K562 (cell line): ENCODE measurements around the gene SPCS2. TPM values are rescaled to one million over a fixed set of nuclear protein-coding genes. Genes with fewer than 3 reads are reported as not detected.
A peak's percentile ranks its signal among the peaks of the same experiment; 100 is the strongest.

Experiments
- ATAC-seq: fragments of 200-7000 bp; cut with Tn5 transposase; 3 replicates; pipeline ENCODE4 v1.9.1; 2020; ENCODE audit warnings: moderate library complexity
- BruUV-seq: library from RNA; stranded (reverse); fragments of 400-500 nt; replicated peaks from 2 replicates; lab custom pipeline; 2021; lab: Mats Ljungman, UMichigan
- CTCF ChIA-PET: fragments of 300-600 bp; formaldehyde crosslinking; extraction: SDS; loops from one replicate; lab custom pipeline; 2021; ENCODE audit warnings: low intra/inter-chr PET ratio; lab: Yijun Ruan, JAX
- POLR2A ChIA-PET: fragments of 300-600, 350-650 bp; sonication (Branson Sonifier 250); formaldehyde crosslinking; extraction: SDS; loops from one replicate; lab custom pipeline; 2021; ENCODE audit warnings: antibody characterized with exemption, inconsistent platforms; lab: Yijun Ruan, JAX
- DNase-seq, 4 experiments: peaks; one replicate each; pipeline versions ENCODE4 v3.0.0 to v3.0.0-alpha.2; 2011 to 2018; ENCODE audit warnings: low spot score in 3 of 4, mixed read lengths in 3 of 4; ENCODE audit errors: extremely low read depth in 1 of 4
- FAIRE-seq: peaks from 2 replicates; lab custom pipeline; 2011; peaks lifted over from hg19 to GRCh38; lab: Jason Lieb, UNC
- H2AFZ ChIP-seq: 2 replicates; pipeline ENCODE4 v1.6.0; 2011; ENCODE audit warnings: low read depth, low read length, control low read depth, inconsistent platforms
- H3K27ac ChIP-seq: fragments of 200-600 bp; 3 replicates; pipeline ENCODE4 v1.8.0; 2011; ENCODE audit warnings: low read depth, mild to moderate bottlenecking, control low read depth, inconsistent platforms, low read length, moderate library complexity, mixed read lengths; ENCODE audit errors: extremely low read depth
- H3K27me3 ChIP-seq, 2 experiments: fragments of 300-600 bp in 1 of 2; 2 replicates in 1 of 2; 3 replicates in 1 of 2; pipeline versions ENCODE4 v1.6.0 to v1.8.0; 2011; ENCODE audit warnings: inconsistent platforms in 2 of 2, low read length in 2 of 2, mild to moderate bottlenecking in 1 of 2, mixed read lengths in 1 of 2, moderate library complexity in 1 of 2; ENCODE audit not compliant: control insufficient read depth in 2 of 2, insufficient read depth in 2 of 2
- H3K36me3 ChIP-seq: fragments of 300-600 bp; 3 replicates; pipeline ENCODE4 v1.8.0; 2011; ENCODE audit warnings: mild to moderate bottlenecking, low read length, inconsistent platforms; ENCODE audit not compliant: control insufficient read depth, insufficient read depth
- H3K4me1 ChIP-seq, 2 experiments: fragments of 200-600 bp in 1 of 2; replicated peaks in 1 of 2; 2 replicates in 1 of 2; 3 replicates in 1 of 2; pipeline versions ENCODE4 v1.5.1 to v1.8.0; 2011; ENCODE audit warnings: inconsistent platforms in 2 of 2, low read length in 2 of 2, mild to moderate bottlenecking in 1 of 2, mixed read lengths in 1 of 2, moderate library complexity in 1 of 2; ENCODE audit not compliant: control insufficient read depth in 2 of 2, insufficient read depth in 2 of 2
- H3K4me2 ChIP-seq: 2 replicates; pipeline ENCODE4 v1.6.1; 2011; ENCODE audit warnings: low read length, control low read depth, inconsistent platforms, mixed read lengths; ENCODE audit not compliant: insufficient read depth
- H3K4me3 ChIP-seq: fragments of 200-600 bp; sonication (generic), shearing (Covaris generic); 2 replicates; pipeline ENCODE4 v1.5.1; 2016; ENCODE audit warnings: control low read depth, inconsistent platforms
- H3K79me2 ChIP-seq: fragments of 200-600 bp; 3 replicates; pipeline ENCODE4 v1.8.0; 2011; ENCODE audit warnings: low read length, inconsistent platforms; ENCODE audit not compliant: control insufficient read depth, insufficient read depth
- H3K9ac ChIP-seq, 2 experiments: 2 replicates each; pipeline versions ENCODE4 v1.6.0 to v1.6.1; 2011; ENCODE audit warnings: low read depth in 2 of 2, low read length in 2 of 2, control low read depth in 1 of 2, inconsistent platforms in 1 of 2, mild to moderate bottlenecking in 1 of 2, mixed read lengths in 1 of 2; ENCODE audit not compliant: insufficient read depth in 1 of 2
- H3K9me1 ChIP-seq: one replicate; pipeline ENCODE4 v1.6.0; 2011; ENCODE audit warnings: inconsistent platforms, mild to moderate bottlenecking, low read length, moderate library complexity; ENCODE audit not compliant: control insufficient read depth, insufficient read depth
- H3K9me3 ChIP-seq: replicated peaks from 2 replicates; pipeline ENCODE4 v1.5.1; 2011; ENCODE audit warnings: low read depth, low read length, inconsistent platforms; ENCODE audit not compliant: control insufficient read depth, insufficient read depth
- H4K20me1 ChIP-seq: replicated peaks from 2 replicates; pipeline ENCODE4 v1.6.1; 2011; ENCODE audit warnings: low read length, inconsistent platforms, mixed read lengths; ENCODE audit not compliant: control insufficient read depth, insufficient read depth
- CBFA2T2 ChIP-seq: fragments of 450-650 bp; conservative IDR thresholded peaks from 2 replicates; pipeline ENCODE4 v1.6.1; 2017; ENCODE audit warnings: mild to moderate bottlenecking
- CBFA2T3 ChIP-seq: fragments of 450-650 bp; IDR thresholded peaks from 2 replicates; pipeline ENCODE4 v1.6.1; 2017
- ESRRA ChIP-seq: fragments of 450-650 bp; IDR thresholded peaks from 2 replicates; pipeline ENCODE4 v1.6.1; 2014; ENCODE audit warnings: low read depth, mild to moderate bottlenecking, moderate library complexity, borderline replicate concordance
- ETV1 ChIP-seq: fragments of 450-650 bp; conservative IDR thresholded peaks from 2 replicates; pipeline ENCODE4 v1.6.1; 2016; ENCODE audit warnings: missing genetic modification characterization, control low read depth, low read depth, missing compliant biosample characterization
- GATA2 ChIP-seq: sonication (generic); formaldehyde crosslinking; IDR thresholded peaks from 2 replicates; pipeline ENCODE4 v1.4.0; 2020; ENCODE audit warnings: mild to moderate bottlenecking, missing genetic modification reagents
- HCFC1 ChIP-seq: IDR thresholded peaks from 2 replicates; pipeline ENCODE4 v1.6.1; 2012; ENCODE audit warnings: low read depth, low read length, improper control_type of control experiment
- KDM1A ChIP-seq, 2 experiments: fragments of 450-650 bp; IDR thresholded peaks; 2 replicates each; pipeline ENCODE4 v1.6.1; 2016; ENCODE audit warnings: mild to moderate bottlenecking in 2 of 2
- MEIS2 ChIP-seq: fragments of 450-650 bp; IDR thresholded peaks from 2 replicates; pipeline ENCODE4 v1.6.1; 2014; ENCODE audit warnings: mild to moderate bottlenecking; ENCODE audit not compliant: partially characterized antibody
- NKRF ChIP-seq: fragments of 450-650 bp; IDR thresholded peaks from 2 replicates; pipeline ENCODE4 v1.6.1; 2016; ENCODE audit warnings: borderline replicate concordance
- PBX2 ChIP-seq, 2 experiments: IDR thresholded peaks in 1 of 2; conservative IDR thresholded peaks in 1 of 2; 2 replicates each; pipeline ENCODE4 v1.6.1; 2016; ENCODE audit warnings: low read depth in 2 of 2, mild to moderate bottlenecking in 1 of 2, missing compliant biosample characterization in 1 of 2, missing genetic modification characterization in 1 of 2, moderate library complexity in 1 of 2
- RCOR1 ChIP-seq, 2 experiments: IDR thresholded peaks; 2 replicates each; pipeline ENCODE4 v1.6.1; 2012; ENCODE audit warnings: low read depth in 2 of 2, low read length in 2 of 2, borderline replicate concordance in 1 of 2, improper control_type of control experiment in 1 of 2
- TGIF2 ChIP-seq: sonication (generic); formaldehyde crosslinking; IDR thresholded peaks from 2 replicates; pipeline ENCODE4 v1.8.1; 2022; ENCODE audit warnings: mild to moderate bottlenecking, missing genetic modification reagents, moderate library complexity
- VEZF1 ChIP-seq: fragments of 200-800 bp; sonication (Bioruptor generic); IDR thresholded peaks from 2 replicates; pipeline ENCODE4 v1.6.1; 2017; ENCODE audit warnings: missing genetic modification characterization, missing compliant biosample characterization
- ZNF589 ChIP-seq: fragments of 200-800 bp; sonication (Bioruptor generic); IDR thresholded peaks from 2 replicates; pipeline ENCODE4 v1.6.1; 2016; ENCODE audit warnings: low read depth, missing genetic modification characterization, missing compliant biosample characterization
- ZNF766 ChIP-seq: fragments of 200-800 bp; sonication (Bioruptor generic); conservative IDR thresholded peaks from 2 replicates; pipeline ENCODE4 v1.6.1; 2016; ENCODE audit warnings: missing genetic modification characterization, missing compliant biosample characterization
- WGBS: fragments of 100-300 bp; shearing (Covaris generic); methylation state at CpG from one replicate; pipeline ENCODE4 v1.1.6; 2016; ENCODE audit warnings: low coverage, mixed read lengths; ENCODE audit not compliant: insufficient coverage; ENCODE audit errors: missing lambda C conversion rate; 5-methylcytosine and 5-hydroxymethylcytosine counted together
- in situ Hi-C: fragments of 300-500 bp; cut with MboI; formaldehyde crosslinking; loops from 4 replicates; pipeline ENCODE4 v1.15.0; 2018; ENCODE audit warnings: inconsistent platforms, mixed read lengths
- intact Hi-C: fragments of 100-400 bp; cut with micrococcal nuclease; formaldehyde crosslinking; loops from 2 replicates; pipeline ENCODE4 v1.14.2; 2022
- polyA plus RNA-seq, 8 experiments: library from polyadenylated mRNA; depleted of rRNA in 4 of 8; stranded (reverse) in 5 of 8; unstranded in 3 of 8; fragments of >200 nt; fragmentation: Nextera tagmentation in 2 of 8; fragmentation: Illumina TruSeq in 1 of 8; extraction: Ambion mirVana in 2 of 8; extraction: Trizol in 1 of 8; gene quantifications; 2 replicates each; pipeline versions ENCODE4 v1.2.1 to v1.2.3, GENCODE V29; 2011 to 2014; ENCODE audit warnings: inconsistent platforms in 1 of 8, missing spikeins in 1 of 8
- total RNA-seq, 7 experiments: library from RNA; depleted of rRNA in 6 of 7; stranded (reverse); fragments of >200 nt in 6 of 7; fragmentation: Illumina TruSeq in 2 of 7; extraction: Trizol in 2 of 7; gene quantifications; 2 replicates each; pipeline versions ENCODE4 v1.2.1 to v1.2.3, GENCODE V29; 2011 to 2021; ENCODE audit warnings: low replicate concordance in 1 of 7

The SPCS2 gene
- total and polyA plus RNA-seq, 9 of the 15 experiments (the other 6 are each of a cell fraction or from before 2014, with no cell fraction given): 38.2 to 458 (median 193) TPM

GRCh38 chr11:75024764-75025211 is 75.7 kb downstream of the SPCS2 start:
- Histone ChIP-seq H2AFZ (no peak overlapping the region), H3K4me3 (no peak overlapping the region), H3K36me3 (no peaks in the 10 kb centered on the region; the same call in 2 of the 3 replicates), H3K27me3 (no peaks in the 10 kb centered on the region), H3K9me1 (no peaks in the 10 kb centered on the region), H3K4me1 (peaks cover 9 to 33% of the 10 kb centered on the region in 2 experiments), H3K27ac (no peak overlapping the region), H3K79me2 (no peaks in the 10 kb centered on the region), H3K9ac (peak overlapping the region in 1 of 2 experiments; percentile 57; a peak in 1 of 4 replicates), H4K20me1 (no peaks in the 10 kb centered on the region), H3K4me2 (no peak overlapping the region), H3K9me3 (peaks cover 3% of the 10 kb centered on the region; the same call in 1 of the 2 replicates)
- no peak for ATAC-seq
- 50% methylated on average over 1 of the region's 1 CpG for WGBS
- no peak for FAIRE-seq
- BruUV-seq: no TSS peak
- ChIA-PET CTCF (interaction anchor here (3.0 to 4.6 kb wide), 2 partner anchors 180 to 224 kb away, joined by 22 to 31 read pairs; no protein-coding TSS in a partner anchor), POLR2A (interaction anchor here (0.7 to 1.6 kb wide), 5 partner anchors 8 to 178 kb away, joined by 3 to 5 read pairs (median 3); no protein-coding TSS in a partner anchor)
- intact Hi-C loops: no loop called here
- in situ Hi-C loops: loop anchor here (5.0 kb wide), 3 partner anchors 118 to 223 kb away; no protein-coding TSS in a partner anchor
- peak in 3 of 4 experiments; percentile 28 to 40 (median 32) for DNase-seq
- TF ChIP-seq ETV1 (tag) (0 out of 2 replicates have a peak, but pooled peaks have one; percentile 9), ZNF589 (no peak), KDM1A (IDR thresholded peaks at IDR 0.05) (0 out of 4 replicates have a peak, but pooled peaks of 1 of the 2 experiments have one; percentile 35), PBX2 (CRISPR knock-in tag; IDR thresholded peaks at IDR 0.05; ENCODE audit: low read depth) (no peak), PBX2 (tag; conservative IDR thresholded peaks at IDR 0.05; ENCODE audit: low read depth) (peak; percentile 79), ESRRA (peak; percentile 52; the same call in 1 of the 2 replicates), VEZF1 (CRISPR knock-in tag) (peak; percentile 56; the same call in 1 of the 2 replicates), TGIF2 (CRISPR knock-in tag) (no peak), CBFA2T2 (peak; percentile 43), CBFA2T3 (peak; percentile 60), ZNF766 (CRISPR knock-in tag) (0 out of 2 replicates have a peak, but pooled peaks have one; percentile 31), RCOR1 (IDR thresholded peaks at IDR 0.05; ENCODE audit: borderline replicate concordance in 1 of 2, low read depth in 2 of 2, low read length in 2 of 2) (peak in 1 of 2 experiments; percentile 52; a peak in 1 of 4 replicates), MEIS2 (peak; percentile 62), HCFC1 (no peak), GATA2 (CRISPR knock-in tag) (0 out of 2 replicates have a peak, but pooled peaks have one; percentile 28), NKRF (no peak)
